Activated naive CD4-positive, alpha-beta T cell treated with anti-CD3 and anti-CD28 coated beads, Interleukin-2, amount 10 ng/mL, durations not matched to agents 7 days and 5 days (primary cell): ENCODE measurements around the gene CPNE2.
"Not testable (repeated sequence)": the region's sequence is repeated elsewhere in the genome, so short reads cannot be mapped to it uniquely, and the experiment has no call there.

ENCODE experiments used
- CTCF ChIA-PET: fragments of 350-600 bp; sonication (Branson Sonifier 250); formaldehyde crosslinking; loops from one replicate; lab custom pipeline; 2021; ENCODE audit warnings: antibody characterized with exemption; lab: Charles Lee
- DNase-seq: peaks from one replicate; pipeline ENCODE4 v3.0.0-alpha.2; 2020
- H3K27ac Mint-ChIP-seq: one replicate; pipeline ENCODE4 v1.8.0; 2021; ENCODE audit warnings: mild to moderate bottlenecking, moderate library complexity, mixed read lengths
- H3K27me3 Mint-ChIP-seq: one replicate; pipeline ENCODE4 v1.8.0; 2021; ENCODE audit warnings: mild to moderate bottlenecking, mixed read lengths
- H3K36me3 Mint-ChIP-seq: one replicate; pipeline ENCODE4 v1.8.0; 2021; ENCODE audit warnings: mixed read lengths
- H3K4me1 Mint-ChIP-seq: one replicate; pipeline ENCODE4 v1.8.0; 2021; ENCODE audit warnings: mixed read lengths
- H3K4me3 Mint-ChIP-seq: one replicate; pipeline ENCODE4 v1.8.0; 2021; ENCODE audit warnings: mild to moderate bottlenecking, moderate library complexity, mixed read lengths
- H3K9me3 Mint-ChIP-seq: one replicate; pipeline ENCODE4 v1.8.0; 2021; ENCODE audit warnings: mixed read lengths

CPNE2 gene

DNA sequence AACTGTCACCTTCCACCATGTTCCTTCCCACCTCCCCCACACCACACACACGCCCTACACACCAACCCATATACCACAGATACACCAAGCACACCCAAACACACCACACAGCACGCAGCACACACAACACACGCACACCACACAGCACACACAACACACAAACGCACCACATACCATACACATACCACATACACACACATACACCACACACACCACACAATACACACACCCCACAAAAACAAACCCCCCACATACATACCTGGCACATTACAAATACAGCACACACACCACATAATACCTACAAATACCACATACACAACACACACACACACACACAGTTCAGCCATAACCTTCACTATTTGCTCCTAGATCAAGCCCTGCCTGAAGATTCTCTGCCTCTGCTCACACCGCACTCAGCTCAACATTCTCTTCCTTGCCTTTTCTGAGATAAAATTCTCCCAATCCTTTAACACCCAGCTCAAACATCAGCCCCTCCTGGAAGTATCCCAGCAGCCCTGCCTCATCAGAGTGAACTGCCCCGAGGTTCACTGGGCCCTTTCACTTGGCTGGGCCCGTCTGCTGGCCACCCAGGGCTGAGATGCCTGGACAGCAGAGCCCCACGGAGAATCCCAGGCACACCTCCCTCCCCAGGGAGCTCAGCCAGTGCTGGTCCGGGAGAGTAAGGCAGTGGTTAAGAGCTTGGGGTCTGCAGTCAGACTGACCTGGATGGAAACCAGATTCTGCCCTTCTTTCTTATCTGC is 31.9 kb upstream of the CPNE2 start:
- Mint-ChIP-seq H3K27ac (peak overlapping the region; percentile 16), H3K4me1 (peaks cover 2% of the 10 kb centered on the region), H3K36me3 (peaks cover 59% of the 10 kb centered on the region), H3K9me3 (no peaks in the 10 kb centered on the region), H3K4me3 (no peak overlapping the region), H3K27me3 (no peaks in the 10 kb centered on the region)
- CTCF ChIA-PET = interaction anchor here (1.2 kb wide), 3 partner anchors 12 to 96 kb away, joined by 3 read pairs; no protein-coding TSS in a partner anchor
- no peak for DNase-seq

DNA sequence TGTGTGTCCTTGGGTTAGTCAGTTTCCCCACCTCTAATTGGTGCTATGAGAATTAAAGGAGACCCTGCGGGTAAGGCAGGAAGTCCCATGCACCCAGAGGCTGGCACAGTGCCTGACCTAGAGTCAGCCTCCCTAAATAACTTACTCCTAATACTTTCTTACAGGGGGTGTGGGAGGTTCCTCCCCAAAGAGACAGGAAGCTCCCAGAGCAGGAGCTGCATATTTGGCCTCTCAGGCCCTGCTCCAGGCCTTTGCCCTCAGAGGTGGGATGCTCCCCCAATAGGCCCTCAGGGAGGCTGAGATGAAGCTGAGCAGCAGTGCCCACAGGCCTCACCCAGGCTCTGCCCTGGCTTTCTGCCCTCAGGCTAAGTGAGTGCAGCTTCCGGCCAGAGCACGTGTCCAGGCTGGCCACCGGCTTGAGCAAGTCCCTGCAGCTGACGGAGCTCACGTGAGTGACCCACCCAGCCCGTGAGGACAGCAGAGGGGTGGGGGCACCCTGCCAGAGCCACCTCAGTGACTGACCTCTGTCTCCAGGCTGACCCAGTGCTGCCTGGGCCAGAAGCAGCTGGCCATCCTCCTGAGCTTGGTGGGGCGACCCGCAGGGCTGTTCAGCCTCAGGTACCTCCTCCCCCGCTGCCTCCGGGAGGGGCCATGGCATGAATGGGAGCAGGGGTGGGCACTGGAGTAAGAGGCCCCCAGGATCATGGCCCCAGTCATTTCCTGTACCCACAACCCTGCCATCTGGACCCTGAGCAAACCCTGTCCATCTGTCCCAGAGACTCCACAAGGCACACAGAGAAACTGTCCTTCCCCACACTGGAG is 31.1 kb upstream of the CPNE2 start:
- DNase-seq = no peak
- CTCF ChIA-PET = interaction anchor here (1.2 kb wide), 2 partner anchors 11 to 97 kb away, joined by 3 read pairs; no protein-coding TSS in a partner anchor
- Mint-ChIP-seq H3K27me3 (no peaks in the 10 kb centered on the region), H3K9me3 (no peaks in the 10 kb centered on the region), H3K4me1 (peaks cover 2% of the 10 kb centered on the region), H3K27ac (peak overlapping the region; percentile 70), H3K36me3 (peaks cover 60% of the 10 kb centered on the region), H3K4me3 (no peak overlapping the region)

DNA sequence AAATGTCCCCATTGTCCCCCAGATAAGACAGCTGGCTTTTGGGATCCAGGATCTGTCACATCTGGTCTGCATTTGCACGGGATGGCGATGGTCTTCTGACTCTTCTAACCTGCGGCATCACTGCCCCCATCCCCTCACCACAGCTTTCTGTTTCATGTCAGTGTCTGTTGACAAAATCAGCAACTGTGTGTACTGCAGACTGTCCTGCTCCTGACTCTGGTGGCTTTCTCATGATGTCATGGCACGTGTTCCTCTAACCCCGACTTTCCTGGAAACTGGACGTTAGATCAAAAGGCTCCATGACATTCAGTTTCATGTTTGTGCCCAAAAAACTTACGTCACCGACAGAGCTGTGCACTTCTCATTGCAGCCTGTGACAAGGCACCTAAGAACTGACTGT is 30.1 kb upstream of the CPNE2 start:
- Mint-ChIP-seq H3K4me3 (no peak overlapping the region), H3K36me3 (peaks cover 68% of the 10 kb centered on the region), H3K9me3 (no peaks in the 10 kb centered on the region), H3K4me1 (peaks cover 2% of the 10 kb centered on the region), H3K27ac (peak overlapping the region; percentile 70), H3K27me3 (peaks cover 3% of the 10 kb centered on the region)
- DNase-seq = no peak
- CTCF ChIA-PET = interaction anchor here (1.7 kb wide), 1 partner anchor 99 kb away, joined by 4 read pairs; no protein-coding TSS in a partner anchor

DNA sequence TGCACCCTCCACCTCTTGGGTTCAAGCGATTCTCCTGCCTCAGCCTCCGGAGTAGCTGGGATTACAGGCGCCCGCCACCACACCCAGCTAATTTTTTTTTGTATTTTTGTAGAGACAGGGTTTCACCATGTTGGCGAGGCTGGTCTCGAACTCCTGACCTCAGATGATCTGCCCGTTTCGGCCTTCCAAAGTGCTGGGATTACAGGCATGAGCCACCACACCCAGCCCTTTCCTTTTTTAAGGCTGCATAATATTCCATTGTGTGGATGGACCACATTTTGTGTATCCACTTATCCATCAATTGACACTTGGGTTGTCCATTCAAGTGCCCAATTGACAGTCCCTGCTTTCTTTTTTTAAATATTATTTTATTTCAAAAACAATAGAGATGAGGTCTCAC is 29.2 kb upstream of the CPNE2 start:
- H3K9me3 Mint-ChIP-seq, H3K4me3 Mint-ChIP-seq, DNase-seq, H3K4me1 Mint-ChIP-seq, H3K27me3 Mint-ChIP-seq, H3K27ac Mint-ChIP-seq: not testable (repeated sequence)
- peaks cover 65% of the 10 kb centered on the region for H3K36me3 Mint-ChIP-seq
- CTCF ChIA-PET = interaction anchor here (0.7 to 1.7 kb wide), 3 partner anchors 20 to 273 kb away, joined by 3 to 4 read pairs (median 3); no protein-coding TSS in a partner anchor

DNA sequence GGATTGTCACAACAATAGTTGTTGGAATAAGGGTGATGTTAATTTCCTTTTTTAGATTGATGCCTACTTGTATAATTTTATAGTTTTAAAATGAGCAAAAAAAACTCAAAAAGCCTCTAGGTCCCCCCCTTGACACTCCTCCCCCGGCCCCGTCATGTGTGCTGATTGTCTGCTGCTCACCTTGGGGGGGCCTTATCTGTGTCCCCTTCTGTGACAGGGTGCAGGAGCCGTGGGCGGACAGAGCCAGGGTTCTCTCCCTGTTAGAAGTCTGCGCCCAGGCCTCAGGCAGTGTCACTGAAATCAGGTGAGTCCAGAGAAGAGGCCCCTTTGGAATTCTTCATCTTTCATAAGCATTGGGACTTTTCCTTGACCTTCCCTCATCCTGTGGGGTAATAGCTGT is 27.4 kb upstream of the CPNE2 start:
- peaks cover 3% of the 10 kb centered on the region for H3K27me3 Mint-ChIP-seq
- H3K36me3 Mint-ChIP-seq = peaks cover 72% of the 10 kb centered on the region
- H3K4me3 Mint-ChIP-seq = no peak overlapping the region
- CTCF ChIA-PET = no interaction called here
- no peak for DNase-seq
- no peak overlapping the region for H3K27ac Mint-ChIP-seq
- H3K4me1 Mint-ChIP-seq = peaks cover 5% of the 10 kb centered on the region
- no peaks in the 10 kb centered on the region for H3K9me3 Mint-ChIP-seq

DNA sequence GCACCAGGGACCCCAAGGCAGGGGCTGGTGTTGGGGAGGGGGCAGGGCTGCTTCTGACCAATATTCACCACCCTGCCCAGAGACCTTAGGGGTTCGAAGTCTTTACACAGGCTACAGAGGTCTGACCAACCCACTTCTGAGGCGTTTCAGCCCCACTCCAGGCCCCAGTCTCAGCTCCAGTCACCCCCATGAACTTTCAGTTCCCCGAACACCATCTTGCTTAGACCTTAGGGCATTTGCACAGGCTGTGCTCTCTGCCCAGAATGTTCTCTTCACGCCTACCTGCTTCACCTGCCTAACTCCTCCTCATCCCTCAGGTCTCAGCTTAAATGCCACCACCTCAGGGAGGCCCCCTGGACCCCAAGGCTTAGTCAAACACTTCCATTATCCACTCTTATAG is 25.8 kb upstream of the CPNE2 start:
- no peaks in the 10 kb centered on the region for H3K9me3 Mint-ChIP-seq
- no peak overlapping the region for H3K4me3 Mint-ChIP-seq
- peak overlapping the region; percentile 70 for H3K27ac Mint-ChIP-seq
- CTCF ChIA-PET = interaction anchor here (0.8 to 1.4 kb wide), 3 partner anchors 17 to 103 kb away, joined by 4 to 6 read pairs (median 5); no protein-coding TSS in a partner anchor
- H3K4me1 Mint-ChIP-seq = peaks cover 10% of the 10 kb centered on the region
- H3K36me3 Mint-ChIP-seq = peaks cover 73% of the 10 kb centered on the region
- H3K27me3 Mint-ChIP-seq = peaks cover 3% of the 10 kb centered on the region
- no peak for DNase-seq

DNA sequence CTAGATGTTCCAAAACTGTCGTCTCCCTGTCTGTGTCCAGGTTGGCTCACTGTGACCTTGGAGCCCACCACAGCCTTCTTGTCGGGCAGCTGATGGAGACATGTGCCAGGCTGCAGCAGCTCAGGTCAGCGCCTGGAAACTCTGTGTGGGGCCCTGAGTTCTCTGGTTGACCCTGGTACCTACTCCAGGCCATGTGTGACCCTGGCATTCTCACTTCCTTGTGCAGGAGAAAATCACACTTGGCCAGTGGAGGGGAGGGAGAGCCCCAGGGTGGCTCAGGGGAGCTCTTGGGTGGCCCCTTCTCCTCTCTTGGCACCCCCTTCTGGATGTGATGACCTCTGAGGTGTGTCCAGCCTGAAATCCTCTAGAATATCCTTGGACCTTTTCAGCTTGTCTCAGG is 25.0 kb upstream of the CPNE2 start:
- peaks cover 74% of the 10 kb centered on the region for H3K36me3 Mint-ChIP-seq
- peaks cover 3% of the 10 kb centered on the region for H3K27me3 Mint-ChIP-seq
- CTCF ChIA-PET = interaction anchor here (0.8 to 1.4 kb wide), 2 partner anchors 16 to 103 kb away, joined by 5 to 6 read pairs; no protein-coding TSS in a partner anchor
- no peaks in the 10 kb centered on the region for H3K9me3 Mint-ChIP-seq
- H3K4me3 Mint-ChIP-seq = no peak overlapping the region
- peaks cover 14% of the 10 kb centered on the region for H3K4me1 Mint-ChIP-seq
- H3K27ac Mint-ChIP-seq = peak overlapping the region; percentile 44
- no peak for DNase-seq

DNA sequence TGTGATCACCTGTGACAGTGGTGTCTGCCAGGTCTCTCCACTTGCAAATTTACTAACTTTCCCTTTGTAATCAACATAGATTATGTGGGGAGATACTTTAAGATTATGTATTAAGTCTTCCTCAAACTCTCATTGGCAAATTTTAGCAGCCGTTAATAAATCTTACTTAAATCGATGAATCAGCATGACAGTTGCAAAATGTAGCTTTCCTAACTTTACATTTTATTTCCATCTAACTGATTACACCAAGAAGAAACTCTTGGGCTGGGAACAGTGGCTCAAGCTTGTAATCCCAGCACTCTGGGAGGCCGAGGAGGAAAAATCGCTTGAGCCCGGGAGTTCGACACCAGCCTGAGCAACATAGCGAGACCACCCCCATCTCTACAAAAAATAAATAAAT is 23.3 kb upstream of the CPNE2 start:
- Mint-ChIP-seq H3K4me3 (no peak overlapping the region), H3K36me3 (peaks cover 80% of the 10 kb centered on the region), H3K27ac (no peak overlapping the region), H3K27me3 (peaks cover 3% of the 10 kb centered on the region), H3K9me3 (no peaks in the 10 kb centered on the region), H3K4me1 (peaks cover 15% of the 10 kb centered on the region)
- CTCF ChIA-PET = interaction anchor here (0.6 kb wide), 1 partner anchor 102 kb away, joined by 4 read pairs; no protein-coding TSS in a partner anchor
- DNase-seq = no peak

DNA sequence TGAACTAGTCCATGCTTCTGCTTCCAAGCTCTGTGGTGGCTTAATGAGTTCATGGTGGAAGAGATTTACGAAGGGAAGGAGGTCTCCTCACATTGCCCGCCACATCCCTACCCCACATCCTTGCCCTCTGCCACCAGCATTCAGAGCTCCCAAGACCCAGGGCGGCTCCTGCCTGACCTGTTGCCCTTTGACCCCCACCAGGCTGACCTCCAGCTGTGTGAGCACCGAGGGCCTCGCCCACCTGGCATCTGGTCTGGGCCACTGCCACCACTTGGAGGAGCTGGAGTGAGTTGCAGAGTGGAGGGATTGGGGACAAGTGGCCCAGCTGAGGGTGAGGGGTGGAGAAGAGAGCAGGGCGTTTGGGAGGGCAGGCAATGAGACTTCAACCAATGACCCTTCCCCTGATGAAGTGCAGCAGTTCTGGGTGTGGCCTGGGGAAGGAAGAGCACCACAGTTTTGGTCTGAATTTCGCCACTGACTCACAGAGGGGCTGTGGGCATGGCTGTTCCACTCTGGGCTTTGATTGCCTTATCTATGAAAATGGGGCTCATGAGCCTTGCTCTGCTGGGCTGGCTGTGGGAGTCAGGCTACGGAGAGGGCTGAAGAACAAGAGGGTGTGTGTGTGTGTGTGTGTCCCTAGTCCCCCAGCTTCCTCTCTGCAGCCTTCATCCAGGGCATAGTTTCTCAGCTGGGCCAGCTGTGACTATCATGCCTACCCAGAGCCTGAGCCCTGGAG is 22.6 kb upstream of the CPNE2 start:
- peaks cover 83% of the 10 kb centered on the region for H3K36me3 Mint-ChIP-seq
- peaks cover 15% of the 10 kb centered on the region for H3K4me1 Mint-ChIP-seq
- no peak overlapping the region for H3K4me3 Mint-ChIP-seq
- peak overlapping the region; percentile 75 for H3K27ac Mint-ChIP-seq
- DNase-seq = no peak
- no peaks in the 10 kb centered on the region for H3K9me3 Mint-ChIP-seq
- H3K27me3 Mint-ChIP-seq = peaks cover 3% of the 10 kb centered on the region
- CTCF ChIA-PET = interaction anchor here (0.6 to 0.8 kb wide), 2 partner anchors 14 to 101 kb away, joined by 3 to 4 read pairs; no protein-coding TSS in a partner anchor

DNA sequence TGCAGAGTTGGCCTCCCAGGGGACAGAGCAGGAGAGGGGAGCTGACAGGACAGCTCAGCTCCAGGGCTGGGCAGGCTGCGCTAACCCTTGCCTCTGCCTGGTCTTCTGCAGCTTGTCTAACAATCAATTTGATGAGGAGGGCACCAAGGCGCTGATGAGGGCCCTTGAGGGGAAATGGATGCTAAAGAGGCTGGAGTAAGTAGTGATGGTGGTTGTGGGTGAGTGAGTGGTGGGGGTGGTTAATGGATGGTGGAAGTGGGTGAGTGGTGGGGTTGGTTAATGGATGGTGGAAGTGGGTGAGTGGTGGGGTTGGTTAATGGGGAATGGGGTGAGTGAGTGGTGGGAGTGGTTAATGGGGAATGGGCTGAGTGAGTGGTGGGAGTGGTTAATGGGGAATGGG is 22.0 kb upstream of the CPNE2 start:
- Mint-ChIP-seq H3K4me3 (no peak overlapping the region), H3K27me3 (peaks cover 3% of the 10 kb centered on the region), H3K36me3 (peaks cover 84% of the 10 kb centered on the region), H3K4me1 (peaks cover 15% of the 10 kb centered on the region), H3K27ac (peak overlapping the region; percentile 75), H3K9me3 (no peaks in the 10 kb centered on the region)
- CTCF ChIA-PET = interaction anchor here (0.8 kb wide), 1 partner anchor 13 kb away, joined by 3 read pairs; no protein-coding TSS in a partner anchor
- no peak for DNase-seq

DNA sequence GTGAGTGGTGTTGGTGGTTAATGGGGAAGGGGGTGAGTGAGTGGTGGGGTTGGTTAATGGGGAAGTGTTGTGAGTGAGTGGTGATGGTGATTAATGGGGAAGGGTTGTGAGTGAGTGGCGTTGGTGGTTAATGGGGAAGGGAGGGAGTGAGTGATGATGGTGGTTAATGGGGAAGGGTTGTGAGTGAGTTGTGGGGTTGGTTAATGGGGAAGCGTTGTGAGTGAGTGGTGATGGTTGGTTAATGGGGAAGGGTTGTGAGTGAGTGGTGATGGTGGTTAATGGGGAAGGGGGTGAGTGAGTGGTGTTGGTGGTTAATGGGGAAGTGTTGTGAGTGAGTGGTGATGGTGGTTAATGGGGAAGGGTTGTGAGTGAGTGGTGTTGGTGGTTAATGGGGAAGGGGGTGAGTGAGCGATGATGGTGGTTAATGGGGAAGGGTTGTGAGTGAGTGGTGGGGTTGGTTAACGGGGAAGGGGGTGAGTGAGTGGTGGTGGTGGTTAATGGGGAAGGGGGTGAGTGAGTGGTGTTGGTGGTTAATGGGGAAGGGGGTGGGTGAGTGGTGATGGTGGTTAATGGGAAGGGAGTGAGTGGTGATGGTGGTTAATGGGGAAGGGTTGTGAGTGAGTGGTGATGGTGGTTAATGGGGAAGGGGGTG is 21.2 kb upstream of the CPNE2 start:
- H3K27me3 Mint-ChIP-seq, DNase-seq, H3K4me3 Mint-ChIP-seq, H3K27ac Mint-ChIP-seq, H3K9me3 Mint-ChIP-seq: not testable (repeated sequence)
- H3K36me3 Mint-ChIP-seq = peaks cover 81% of the 10 kb centered on the region
- H3K4me1 Mint-ChIP-seq = peaks cover 15% of the 10 kb centered on the region
- CTCF ChIA-PET = interaction anchor here (1.0 kb wide), 1 partner anchor 57 kb away, joined by 3 read pairs; no protein-coding TSS in a partner anchor

DNA sequence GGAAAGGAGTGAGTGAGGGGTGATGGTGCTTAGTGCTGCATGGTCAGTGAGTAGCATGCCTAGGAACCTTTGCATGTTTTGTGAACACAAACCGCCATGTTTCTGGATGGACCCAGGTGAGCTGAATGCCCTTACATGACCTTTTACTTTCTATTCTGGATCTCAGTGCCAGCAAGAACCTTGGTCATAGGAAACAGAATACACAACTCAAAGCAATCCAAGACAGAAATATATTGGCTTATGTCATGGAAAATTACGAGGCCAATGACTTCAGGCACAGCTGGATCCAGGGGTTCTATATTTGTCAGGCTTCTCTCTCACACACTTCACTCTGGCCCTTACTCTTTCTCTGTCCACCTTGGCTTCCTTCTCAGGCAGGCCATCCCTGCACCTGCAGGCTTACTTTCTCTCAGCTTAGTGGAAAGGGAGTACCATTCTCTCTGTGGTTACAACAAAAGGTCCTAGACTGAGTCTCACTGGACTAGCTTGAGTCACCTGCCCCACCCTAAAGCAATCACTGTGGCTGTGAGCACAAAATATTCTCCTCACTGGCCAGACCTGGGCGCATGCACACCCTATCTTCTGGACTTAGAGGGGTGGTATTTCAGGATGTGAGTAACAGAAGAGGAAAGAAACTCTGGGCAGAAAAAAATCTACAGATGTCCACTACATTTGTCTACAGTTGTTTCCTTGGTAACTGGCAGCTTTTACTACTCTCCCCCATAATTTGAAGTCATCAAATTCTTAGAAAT is 20.4 kb upstream of the CPNE2 start:
- Mint-ChIP-seq H3K4me3 (no peak overlapping the region), H3K36me3 (peaks cover 83% of the 10 kb centered on the region), H3K27me3 (no peaks in the 10 kb centered on the region), H3K27ac (peak overlapping the region; percentile 24), H3K4me1 (peaks cover 15% of the 10 kb centered on the region), H3K9me3 (no peaks in the 10 kb centered on the region)
- DNase-seq = no peak
- CTCF ChIA-PET = interaction anchor here (0.6 to 1.6 kb wide), 4 partner anchors 11 to 110 kb away, joined by 3 to 5 read pairs (median 3); partner anchors contain the start of gene CETP
